ENCODE measurements around the gene PLEKHA6.

PLEKHA6 gene

GRCh38 chr1:204308023-204308628 lies 51.6 kb downstream of the PLEKHA6 start:
- Histone ChIP-seq H4K20me1 (no peaks in the 10 kb centered on the region), H3K9ac (no peak overlapping the region), H3K27me3 (no peaks in the 10 kb centered on the region), H3K36me3 (no peaks in the 10 kb centered on the region), H3K4me2 (no peak overlapping the region), H3K4me3 (no peak overlapping the region), H3K27ac (no peak overlapping the region), H3K4me1 (peaks cover 7% of the 10 kb centered on the region), H3K9me3 (no peaks in the 10 kb centered on the region)
- TF ChIP-seq Cebpa-rat (IDR thresholded peaks at IDR 0.05): no peak

GRCh38 chr1:204307334-204307883 lies 52.3 kb downstream of the PLEKHA6 start:
- Histone ChIP-seq H3K4me1 (peaks cover 1% of the 10 kb centered on the region; the same call in 1 of the 2 replicates), H4K20me1 (no peaks in the 10 kb centered on the region), H3K27me3 (no peaks in the 10 kb centered on the region), H3K9ac (no peak overlapping the region), H3K27ac (no peak overlapping the region), H3K4me3 (no peak overlapping the region), H3K36me3 (no peaks in the 10 kb centered on the region), H3K9me3 (no peaks in the 10 kb centered on the region), H3K4me2 (no peak overlapping the region)
- TF ChIP-seq Cebpa-rat (IDR thresholded peaks at IDR 0.05): no peak

DNA sequence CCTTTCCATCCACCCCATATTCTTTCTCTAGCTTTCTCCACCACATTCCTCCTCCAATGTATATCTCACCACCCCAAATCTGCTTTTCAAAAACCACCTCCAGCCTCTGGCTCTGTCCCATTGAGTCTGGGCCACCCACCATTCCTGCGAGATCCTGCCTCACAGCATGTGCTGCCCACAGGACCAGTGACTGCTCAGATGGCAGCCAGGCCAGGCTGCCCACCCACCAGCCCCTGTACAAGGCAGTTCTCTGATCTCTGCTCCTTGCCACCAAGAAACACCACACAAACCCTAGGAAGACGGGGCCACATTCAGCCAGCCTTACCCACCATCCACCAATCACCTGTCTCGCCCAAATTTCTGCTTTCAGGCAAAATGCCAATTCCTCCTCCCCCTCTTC lies 53.7 kb downstream of the PLEKHA6 start:
- no peak overlapping the region for H3K4me2 ChIP-seq

GRCh38 chr1:204304067-204304466 lies 55.7 kb downstream of the PLEKHA6 start:
- Histone ChIP-seq H3K36me3 (no peaks in the 10 kb centered on the region), H3K4me2 (no peak overlapping the region), H3K27me3 (no peaks in the 10 kb centered on the region), H3K4me3 (no peak overlapping the region), H3K27ac (no peak overlapping the region), H3K9me3 (no peaks in the 10 kb centered on the region), H3K9ac (no peak overlapping the region), H4K20me1 (no peaks in the 10 kb centered on the region), H3K4me1 (no peaks in the 10 kb centered on the region)
- no peak for TF ChIP-seq Cebpa-rat (IDR thresholded peaks at IDR 0.05)

More for the DNA sequence above, 53.7 kb downstream of the PLEKHA6 start:
- no peak overlapping the region for H3K27ac ChIP-seq
- no peaks in the 10 kb centered on the region for H3K27me3 ChIP-seq
- H3K4me3 ChIP-seq: no peak overlapping the region
- no peaks in the 10 kb centered on the region for H3K9me3 ChIP-seq
- no peaks in the 10 kb centered on the region for H3K4me1 ChIP-seq
- no peaks in the 10 kb centered on the region for H4K20me1 ChIP-seq
- no peak for TF ChIP-seq Cebpa-rat (IDR thresholded peaks at IDR 0.05)
- H3K9ac ChIP-seq: no peak overlapping the region
- H3K36me3 ChIP-seq: no peaks in the 10 kb centered on the region

- TF ChIP-seq Cebpa-rat (IDR thresholded peaks at IDR 0.05): no peak
- Histone ChIP-seq H3K27me3 (no peaks in the 10 kb centered on the region), H3K9ac (no peak overlapping the region), H3K4me2 (no peak overlapping the region), H3K27ac (no peak overlapping the region), H3K4me1 (no peaks in the 10 kb centered on the region), H4K20me1 (no peaks in the 10 kb centered on the region), H3K36me3 (no peaks in the 10 kb centered on the region), H3K9me3 (no peaks in the 10 kb centered on the region), H3K4me3 (no peak overlapping the region)
Observed at GRCh38 chr1:204302769-204303168, 57.0 kb downstream of the PLEKHA6 start.

- Histone ChIP-seq H3K4me2 (no peak overlapping the region), H3K27me3 (no peaks in the 10 kb centered on the region), H3K27ac (no peak overlapping the region), H3K4me3 (no peak overlapping the region), H3K4me1 (peaks cover 6% of the 10 kb centered on the region), H4K20me1 (no peaks in the 10 kb centered on the region), H3K9me3 (no peaks in the 10 kb centered on the region), H3K36me3 (no peaks in the 10 kb centered on the region), H3K9ac (no peak overlapping the region)
- no peak for TF ChIP-seq Cebpa-rat (IDR thresholded peaks at IDR 0.05)
Observed at GRCh38 chr1:204301171-204301957, 58.4 kb downstream of the PLEKHA6 start.

GRCh38 chr1:204299814-204300365 lies 59.8 kb downstream of the PLEKHA6 start:
- H3K9me3 ChIP-seq: no peaks in the 10 kb centered on the region
- H3K4me1 ChIP-seq: peaks cover 15% of the 10 kb centered on the region
- no peak overlapping the region for H3K27ac ChIP-seq
- H3K36me3 ChIP-seq: no peaks in the 10 kb centered on the region
- no peaks in the 10 kb centered on the region for H3K27me3 ChIP-seq
- no peak overlapping the region for H3K9ac ChIP-seq
- H4K20me1 ChIP-seq: no peaks in the 10 kb centered on the region
- H3K4me3 ChIP-seq: no peak overlapping the region
- no peak for TF ChIP-seq Cebpa-rat (IDR thresholded peaks at IDR 0.05)
- no peak overlapping the region for H3K4me2 ChIP-seq

- Histone ChIP-seq H4K20me1 (no peaks in the 10 kb centered on the region), H3K4me1 (peaks cover 15% of the 10 kb centered on the region), H3K9ac (no peak overlapping the region), H3K4me3 (no peak overlapping the region), H3K36me3 (no peaks in the 10 kb centered on the region), H3K27ac (no peak overlapping the region; the same call in 1 of the 2 replicates), H3K27me3 (no peaks in the 10 kb centered on the region), H3K9me3 (no peaks in the 10 kb centered on the region), H3K4me2 (peak overlapping the region; percentile 55)
- no peak for TF ChIP-seq Cebpa-rat (IDR thresholded peaks at IDR 0.05)
Observed at GRCh38 chr1:204296431-204296988, 63.2 kb downstream of the PLEKHA6 start.

GRCh38 chr1:204295671-204296070 lies 64.1 kb downstream of the PLEKHA6 start:
- Histone ChIP-seq H3K4me2 (peak overlapping the region; percentile 55; the same call in 1 of the 2 replicates), H3K9me3 (no peaks in the 10 kb centered on the region), H3K27ac (no peak overlapping the region)

More at GRCh38 chr1:204295671-204296070, 64.1 kb downstream of the PLEKHA6 start:
- Histone ChIP-seq H4K20me1 (no peaks in the 10 kb centered on the region), H3K9ac (no peak overlapping the region), H3K36me3 (no peaks in the 10 kb centered on the region), H3K4me3 (no peak overlapping the region), H3K4me1 (peaks cover 15% of the 10 kb centered on the region), H3K27me3 (no peaks in the 10 kb centered on the region)
- no peak for TF ChIP-seq Cebpa-rat (IDR thresholded peaks at IDR 0.05)

Measured in BLaER1 (cell line).